ENCODE data around the gene MYL3.

MYL3 gene

GRCh38 chr3:46852839-46853355, 10.3 kb downstream of the MYL3 start:
- Histone ChIP-seq H3K27ac (replicated peaks) (no peak overlapping the region), H3K27me3 (ENCODE audit: insufficient read depth, poor library complexity, severe bottlenecking) (no peaks in the 10 kb centered on the region), H3K4me3 (replicated peaks; ENCODE audit: insufficient read depth, low read length) (no peak overlapping the region)
- TF ChIP-seq GABPA (IDR thresholded peaks at IDR 0.05; ENCODE audit: low read depth) (no peak), CTCF (IDR thresholded peaks at IDR 0.05; ENCODE audit: insufficient read depth, low read length) (no peak), POLR2AphosphoS5 (IDR thresholded peaks at IDR 0.05; ENCODE audit: low read depth) (no peak), SPI1 (IDR thresholded peaks at IDR 0.05; ENCODE audit: borderline replicate concordance, low read depth) (no peak)
- TF ChIP-seq, protein P1, sequence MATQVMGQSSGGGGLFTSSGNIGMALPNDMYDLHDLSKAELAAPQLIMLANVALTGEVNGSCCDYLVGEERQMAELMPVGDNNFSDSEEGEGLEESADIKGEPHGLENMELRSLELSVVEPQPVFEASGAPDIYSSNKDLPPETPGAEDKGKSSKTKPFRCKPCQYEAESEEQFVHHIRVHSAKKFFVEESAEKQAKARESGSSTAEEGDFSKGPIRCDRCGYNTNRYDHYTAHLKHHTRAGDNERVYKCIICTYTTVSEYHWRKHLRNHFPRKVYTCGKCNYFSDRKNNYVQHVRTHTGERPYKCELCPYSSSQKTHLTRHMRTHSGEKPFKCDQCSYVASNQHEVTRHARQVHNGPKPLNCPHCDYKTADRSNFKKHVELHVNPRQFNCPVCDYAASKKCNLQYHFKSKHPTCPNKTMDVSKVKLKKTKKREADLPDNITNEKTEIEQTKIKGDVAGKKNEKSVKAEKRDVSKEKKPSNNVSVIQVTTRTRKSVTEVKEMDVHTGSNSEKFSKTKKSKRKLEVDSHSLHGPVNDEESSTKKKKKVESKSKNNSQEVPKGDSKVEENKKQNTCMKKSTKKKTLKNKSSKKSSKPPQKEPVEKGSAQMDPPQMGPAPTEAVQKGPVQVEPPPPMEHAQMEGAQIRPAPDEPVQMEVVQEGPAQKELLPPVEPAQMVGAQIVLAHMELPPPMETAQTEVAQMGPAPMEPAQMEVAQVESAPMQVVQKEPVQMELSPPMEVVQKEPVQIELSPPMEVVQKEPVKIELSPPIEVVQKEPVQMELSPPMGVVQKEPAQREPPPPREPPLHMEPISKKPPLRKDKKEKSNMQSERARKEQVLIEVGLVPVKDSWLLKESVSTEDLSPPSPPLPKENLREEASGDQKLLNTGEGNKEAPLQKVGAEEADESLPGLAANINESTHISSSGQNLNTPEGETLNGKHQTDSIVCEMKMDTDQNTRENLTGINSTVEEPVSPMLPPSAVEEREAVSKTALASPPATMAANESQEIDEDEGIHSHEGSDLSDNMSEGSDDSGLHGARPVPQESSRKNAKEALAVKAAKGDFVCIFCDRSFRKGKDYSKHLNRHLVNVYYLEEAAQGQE (IDR thresholded peaks at IDR 0.05; ENCODE audit: insufficient replicate concordance, low read depth) = no peak
- no peak for DNase-seq (ENCODE audit: low read depth in 1 of 2, low spot score in 1 of 2)

DNA sequence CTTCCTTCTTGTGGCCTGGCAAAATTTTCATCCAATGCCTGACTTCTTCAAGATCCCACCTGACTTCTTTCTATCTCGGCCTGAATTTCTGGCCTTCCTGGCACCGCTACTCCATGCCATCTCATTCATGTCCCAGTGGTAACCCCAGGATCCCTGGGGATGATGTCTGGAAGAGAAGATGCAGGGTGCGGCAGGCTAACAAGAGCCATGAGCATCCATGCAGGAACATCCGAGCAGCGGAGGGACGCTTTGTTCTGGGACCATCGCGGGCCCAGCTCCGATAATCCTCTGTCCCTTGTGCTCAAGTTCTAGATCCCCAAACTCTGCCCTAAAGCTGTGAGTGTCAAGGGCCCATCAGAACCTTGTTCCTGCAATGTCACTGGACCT, 10.9 kb downstream of the MYL3 start:
- H3K27ac ChIP-seq (replicated peaks) = no peak overlapping the region
- H3K4me3 ChIP-seq (replicated peaks; ENCODE audit: insufficient read depth, low read length) = no peak overlapping the region
- TF ChIP-seq SPI1 (IDR thresholded peaks at IDR 0.05; ENCODE audit: borderline replicate concordance, low read depth) (no peak), GABPA (IDR thresholded peaks at IDR 0.05; ENCODE audit: low read depth) (no peak), POLR2AphosphoS5 (IDR thresholded peaks at IDR 0.05; ENCODE audit: low read depth) (no peak), CTCF (IDR thresholded peaks at IDR 0.05; ENCODE audit: insufficient read depth, low read length) (no peak)
- TF ChIP-seq, protein P1 (IDR thresholded peaks at IDR 0.05; ENCODE audit: insufficient replicate concordance, low read depth) = no peak
- H3K27me3 ChIP-seq (ENCODE audit: insufficient read depth, poor library complexity, severe bottlenecking) = no peaks in the 10 kb centered on the region
- no peak for DNase-seq (ENCODE audit: low read depth in 1 of 2, low spot score in 1 of 2)

DNA sequence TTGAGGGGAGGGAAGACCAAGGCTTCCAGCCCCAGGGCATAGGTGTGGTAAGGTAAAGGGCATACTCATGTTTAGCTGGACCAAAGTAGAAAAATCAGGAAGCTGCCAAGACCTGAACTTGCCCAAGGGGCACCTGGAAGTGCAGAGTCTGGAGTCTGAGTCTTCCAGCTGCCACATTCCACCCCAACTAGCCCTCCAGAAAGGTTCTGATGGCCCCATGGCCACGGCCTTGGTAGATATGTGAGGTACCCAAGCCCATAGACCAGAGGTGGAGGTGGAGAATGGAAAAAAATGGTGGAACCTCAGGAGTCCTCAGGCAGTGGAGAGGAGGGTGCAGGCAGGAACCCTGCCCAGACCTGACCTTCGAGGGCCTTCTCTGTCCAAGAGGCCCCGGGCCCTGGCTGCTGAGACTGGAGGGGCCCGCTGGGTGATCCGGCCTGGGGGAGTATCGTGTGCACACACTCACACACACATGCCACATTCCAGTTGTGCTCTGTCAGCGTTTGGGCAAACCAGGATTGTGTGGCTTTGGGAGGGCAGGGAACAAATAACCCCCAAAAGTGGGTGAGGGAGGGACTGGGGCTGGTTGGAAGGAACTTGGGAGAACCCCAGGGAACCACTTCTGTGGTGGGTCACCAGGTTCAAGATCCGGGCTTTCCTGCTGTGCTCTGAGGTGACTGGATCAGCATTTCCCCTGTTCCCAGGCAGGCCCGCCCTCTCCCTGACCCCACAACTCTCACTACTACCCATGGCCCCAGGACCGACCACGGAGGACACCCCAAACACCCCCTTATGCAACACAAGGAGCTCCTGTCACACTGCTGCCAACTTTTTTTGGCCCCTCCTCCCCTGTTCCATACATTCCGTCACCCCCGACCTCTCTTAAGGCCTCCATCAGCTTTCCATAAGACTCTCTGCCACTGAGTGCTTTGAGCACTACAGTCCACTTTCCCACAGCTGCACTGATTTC, 11.6 kb downstream of the MYL3 start:
- Histone ChIP-seq H3K4me3 (replicated peaks; ENCODE audit: insufficient read depth, low read length) (no peak overlapping the region), H3K27ac (replicated peaks) (no peak overlapping the region), H3K27me3 (ENCODE audit: insufficient read depth, poor library complexity, severe bottlenecking) (no peaks in the 10 kb centered on the region)
- no peak for DNase-seq (ENCODE audit: low read depth in 1 of 2, low spot score in 1 of 2)
- TF ChIP-seq SPI1 (IDR thresholded peaks at IDR 0.05; ENCODE audit: borderline replicate concordance, low read depth) = no peak
- no peak for TF ChIP-seq GABPA (IDR thresholded peaks at IDR 0.05; ENCODE audit: low read depth)
- TF ChIP-seq, protein P1 (IDR thresholded peaks at IDR 0.05; ENCODE audit: insufficient replicate concordance, low read depth) = no peak
